Mesothelial cell of epicardium (in vitro differentiated cells): ENCODE results near the gene GXYLT2. TPM values are rescaled to one million over a fixed set of nuclear protein-coding genes. Genes with fewer than 3 reads are reported as not detected.

Source experiments
- DNase-seq, 2 experiments: peaks; one replicate each; pipeline ENCODE4 v3.0.0; 2021; ENCODE audit warnings: low spot score in 2 of 2; ENCODE audit not compliant: unreplicated experiment in 2 of 2
- H3K27ac Mint-ChIP-seq: 2 replicates; pipeline ENCODE4 v1.8.0; 2021; ENCODE audit warnings: mixed read lengths
- H3K27me3 Mint-ChIP-seq: 2 replicates; pipeline ENCODE4 v1.8.0; 2021; ENCODE audit warnings: low read depth, mixed read lengths
- H3K36me3 Mint-ChIP-seq: 2 replicates; pipeline ENCODE4 v1.8.0; 2021; ENCODE audit warnings: mixed read lengths
- H3K4me1 Mint-ChIP-seq: 2 replicates; pipeline ENCODE4 v1.8.0; 2021; ENCODE audit warnings: mixed read lengths
- H3K4me3 Mint-ChIP-seq: 2 replicates; pipeline ENCODE4 v1.8.0; 2021; ENCODE audit warnings: mild to moderate bottlenecking, moderate library complexity, mixed read lengths
- H3K9me3 Mint-ChIP-seq: 2 replicates; pipeline ENCODE4 v1.8.0; 2021; ENCODE audit warnings: mixed read lengths
- CTCF ChIP-seq: fragments of 200-600 bp; sonication (generic); IDR thresholded peaks from one replicate; pipeline ENCODE4 v1.5.0; 2021; ENCODE audit warnings: antibody characterized with exemption; ENCODE audit not compliant: unreplicated experiment
- total RNA-seq: library from RNA; stranded (reverse); gene quantifications from 3 replicates; pipeline ENCODE4 v1.2.1, GENCODE V29; 2021

GXYLT2 gene
- total RNA-seq, 1 donor from 2014 or later = 32.8 TPM

- Mint-ChIP-seq H3K4me3 (peak within 1 kb of the TSS; percentile 79), H3K27ac (peak within 1 kb of the TSS; percentile 80), H3K27me3 (peaks cover 35% of the 10 kb centered on the region), H3K9me3 (no peaks in the 10 kb centered on the region), H3K4me1 (peaks cover 27% of the 10 kb centered on the region), H3K36me3 (no peaks in the 10 kb centered on the region)
- DNase-seq = peak; percentile 82 to 93
- TF ChIP-seq CTCF = no peak
Measured at GRCh38 chr3:72847751-72848702, 39.8 kb upstream of the GXYLT2 start, which contains the start of gene SHQ1. TSS of gene SHQ1 (minus strand) at chr3:72848445. CDS start at chr3:72848340, 105 bp downstream.

- H3K4me1 Mint-ChIP-seq = peaks cover 27% of the 10 kb centered on the region
- no peak for TF ChIP-seq CTCF
- peaks cover 35% of the 10 kb centered on the region for H3K27me3 Mint-ChIP-seq
- H3K4me3 Mint-ChIP-seq = peak overlapping the region; percentile 79
- DNase-seq = no peak
- H3K9me3 Mint-ChIP-seq = no peaks in the 10 kb centered on the region
- no peaks in the 10 kb centered on the region for H3K36me3 Mint-ChIP-seq
- no peak overlapping the region for H3K27ac Mint-ChIP-seq
Measured at GRCh38 chr3:72848703-72849081, 39.2 kb upstream of the GXYLT2 start.

- TF ChIP-seq CTCF = no peak
- no peak overlapping the region for H3K27ac Mint-ChIP-seq
- no peak for DNase-seq
- H3K36me3 Mint-ChIP-seq = no peaks in the 10 kb centered on the region
- no peaks in the 10 kb centered on the region for H3K9me3 Mint-ChIP-seq
- H3K4me3 Mint-ChIP-seq = no peak overlapping the region
- H3K4me1 Mint-ChIP-seq = peaks cover 3% of the 10 kb centered on the region
- H3K27me3 Mint-ChIP-seq = peaks cover 72% of the 10 kb centered on the region
Measured at GRCh38 chr3:72855001-72855400, 32.8 kb upstream of the GXYLT2 start.

- Mint-ChIP-seq H3K4me3 (no peak overlapping the region), H3K9me3 (no peaks in the 10 kb centered on the region), H3K4me1 (peaks cover 17% of the 10 kb centered on the region), H3K27ac (no peak overlapping the region), H3K36me3 (no peaks in the 10 kb centered on the region), H3K27me3 (peaks cover 76% of the 10 kb centered on the region)
- no peak for DNase-seq
- TF ChIP-seq CTCF = no peak
Measured at GRCh38 chr3:72860053-72860452, 27.8 kb upstream of the GXYLT2 start.

- H3K36me3 Mint-ChIP-seq = no peaks in the 10 kb centered on the region
- no peaks in the 10 kb centered on the region for H3K9me3 Mint-ChIP-seq
- no peak for DNase-seq
- no peak overlapping the region for H3K27ac Mint-ChIP-seq
- no peak for TF ChIP-seq CTCF
- no peak overlapping the region for H3K4me3 Mint-ChIP-seq
- peaks cover 17% of the 10 kb centered on the region for H3K4me1 Mint-ChIP-seq
- H3K27me3 Mint-ChIP-seq = peaks cover 78% of the 10 kb centered on the region
Measured at GRCh38 chr3:72860846-72861245, 27.0 kb upstream of the GXYLT2 start.
